GM23248 (cell line): Measurements from ENCODE around the gene PPP3R1.

Source experiments
- EZH2 ChIP-seq: fragments of 200-600 bp; sonication (generic); IDR thresholded peaks from 2 replicates; pipeline ENCODE4 v1.6.1; 2018; ENCODE audit warnings: antibody characterized with exemption, mild to moderate bottlenecking; ENCODE audit not compliant: insufficient read depth, poor library complexity, severe bottlenecking
- EZH2phosphoT487 ChIP-seq: fragments of 200-600 bp; sonication (generic); IDR thresholded peaks from 2 replicates; pipeline ENCODE4 v1.6.1; 2018; ENCODE audit warnings: antibody characterized with exemption, moderate library complexity, mild to moderate bottlenecking, low read depth; ENCODE audit not compliant: insufficient read depth

DNA sequence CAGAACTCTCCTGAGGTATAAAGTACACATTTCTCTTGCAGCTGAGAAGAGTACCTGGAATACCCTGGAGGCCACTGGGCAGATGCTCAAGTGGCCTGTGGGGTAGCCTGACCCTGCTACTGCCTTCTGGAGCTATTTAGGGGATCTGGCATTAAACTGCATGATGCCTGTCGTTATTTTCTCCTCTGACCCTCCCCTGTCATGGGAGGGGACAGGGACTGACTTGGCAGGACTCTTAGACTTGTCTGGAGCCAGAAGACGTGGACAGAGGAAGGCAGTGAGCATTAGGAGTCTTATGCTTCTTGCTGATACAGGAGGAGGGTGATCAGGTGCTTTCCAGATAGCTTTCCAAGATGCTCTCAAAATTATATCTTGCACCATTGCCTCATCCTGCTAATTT, 42.6 kb upstream of the PPP3R1 start:
- TF ChIP-seq EZH2, result no peak
- TF ChIP-seq EZH2phosphoT487, result no peak
